ENCODE results near the gene TRMU. TPM values are rescaled to one million over a fixed set of nuclear protein-coding genes. Genes with fewer than 3 reads are reported as not detected.
"Not testable (repeated sequence)": the region's sequence is repeated elsewhere in the genome, so short reads cannot be mapped to it uniquely, and the experiment has no call there.

The TRMU gene
- total RNA-seq, 1 experiment from 2014 or later: 46.6 TPM

DNA sequence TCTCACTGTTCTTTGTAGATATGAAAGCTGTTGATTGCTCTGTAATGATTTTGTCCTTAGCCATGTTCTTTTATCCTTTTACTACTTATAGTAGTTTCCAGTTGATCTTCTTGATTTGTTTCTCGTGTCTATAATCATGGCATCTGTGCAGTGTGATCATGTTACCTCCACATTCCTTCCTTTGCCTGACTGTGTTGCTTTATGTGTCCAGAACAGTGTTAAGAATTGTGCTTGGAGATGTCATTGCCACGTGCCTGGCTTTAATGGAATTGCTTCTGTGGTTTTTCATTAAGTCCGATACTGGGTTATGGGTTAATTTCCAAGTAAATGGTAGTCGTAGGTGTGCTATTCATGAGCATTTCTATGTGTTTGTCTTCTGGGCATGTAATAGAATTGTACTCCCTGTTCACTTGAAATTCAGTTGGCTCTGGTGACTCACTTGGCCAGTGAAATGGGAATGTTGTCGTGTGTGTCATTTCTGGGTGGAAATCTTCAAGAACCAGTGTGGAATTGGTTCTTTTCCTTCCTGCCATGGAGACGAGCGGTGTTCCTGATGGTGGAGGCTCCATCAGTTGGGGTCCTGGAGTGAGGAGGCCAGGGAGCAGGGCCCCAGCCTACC is 32.1 kb upstream of the TRMU start:
- no TSS peak for BruUV-seq (replicated peaks)
- POLR2A ChIA-PET: no interaction called here
- Mint-ChIP-seq H3K4me1 (ENCODE audit: insufficient read depth, unreplicated experiment) (peaks cover 21% of the 10 kb centered on the region), H3K36me3 (ENCODE audit: insufficient read depth, unreplicated experiment) (peaks cover 36% of the 10 kb centered on the region), H3K9me3 (ENCODE audit: unreplicated experiment) (no peaks in the 10 kb centered on the region), H3K4me3 (ENCODE audit: unreplicated experiment) (no peak overlapping the region), H3K27ac (ENCODE audit: low read depth, unreplicated experiment) (peak overlapping the region; percentile 82), H3K27me3 (ENCODE audit: insufficient read depth, unreplicated experiment) (no peaks in the 10 kb centered on the region)
- intact Hi-C loops (cut with micrococcal nuclease): no loop called here
- TF ChIP-seq, protein P1, sequence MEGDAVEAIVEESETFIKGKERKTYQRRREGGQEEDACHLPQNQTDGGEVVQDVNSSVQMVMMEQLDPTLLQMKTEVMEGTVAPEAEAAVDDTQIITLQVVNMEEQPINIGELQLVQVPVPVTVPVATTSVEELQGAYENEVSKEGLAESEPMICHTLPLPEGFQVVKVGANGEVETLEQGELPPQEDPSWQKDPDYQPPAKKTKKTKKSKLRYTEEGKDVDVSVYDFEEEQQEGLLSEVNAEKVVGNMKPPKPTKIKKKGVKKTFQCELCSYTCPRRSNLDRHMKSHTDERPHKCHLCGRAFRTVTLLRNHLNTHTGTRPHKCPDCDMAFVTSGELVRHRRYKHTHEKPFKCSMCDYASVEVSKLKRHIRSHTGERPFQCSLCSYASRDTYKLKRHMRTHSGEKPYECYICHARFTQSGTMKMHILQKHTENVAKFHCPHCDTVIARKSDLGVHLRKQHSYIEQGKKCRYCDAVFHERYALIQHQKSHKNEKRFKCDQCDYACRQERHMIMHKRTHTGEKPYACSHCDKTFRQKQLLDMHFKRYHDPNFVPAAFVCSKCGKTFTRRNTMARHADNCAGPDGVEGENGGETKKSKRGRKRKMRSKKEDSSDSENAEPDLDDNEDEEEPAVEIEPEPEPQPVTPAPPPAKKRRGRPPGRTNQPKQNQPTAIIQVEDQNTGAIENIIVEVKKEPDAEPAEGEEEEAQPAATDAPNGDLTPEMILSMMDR (IDR thresholded peaks at IDR 0.05; ENCODE audit: unreplicated experiment): no peak
- CTCF ChIA-PET: interaction anchor here (0.7 to 1.5 kb wide), 6 partner anchors 10 to 319 kb away, joined by 3 to 16 read pairs (median 3); no protein-coding TSS in a partner anchor
- peak; percentile 9 for DNase-seq (ENCODE audit: unreplicated experiment)

DNA sequence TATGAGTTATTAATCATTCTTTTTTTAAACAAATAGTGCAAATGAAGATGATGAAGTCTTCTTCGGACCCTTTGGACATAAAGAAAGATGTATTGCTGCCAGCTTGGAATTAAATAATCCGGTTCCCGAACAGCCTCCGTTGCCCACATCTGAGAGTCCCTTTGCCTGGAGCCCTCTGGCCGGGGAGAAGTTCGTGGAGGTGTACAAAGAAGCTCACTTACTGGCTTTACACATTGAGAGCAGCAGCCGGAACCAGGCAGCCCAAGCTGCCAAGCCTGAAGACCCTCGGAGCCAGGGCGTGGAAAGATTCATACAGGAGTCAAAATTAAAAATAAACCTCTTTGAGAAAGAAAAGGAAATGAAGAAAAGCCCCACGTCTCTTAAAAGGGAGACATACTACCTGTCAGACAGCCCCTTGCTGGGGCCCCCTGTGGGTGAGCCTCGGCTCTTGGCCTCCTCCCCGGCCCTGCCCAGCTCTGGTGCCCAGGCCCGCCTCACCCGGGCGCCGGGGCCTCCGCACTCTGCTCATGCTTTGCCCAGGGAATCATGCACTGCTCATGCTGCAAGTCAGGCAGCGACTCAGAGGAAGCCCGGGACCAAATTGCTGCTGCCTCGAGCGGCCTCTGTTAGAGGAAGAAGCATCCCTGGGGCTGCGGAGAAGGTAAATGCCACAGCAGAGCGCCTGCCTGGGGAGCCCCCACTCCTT is 27.1 kb upstream of the TRMU start:
- Mint-ChIP-seq H3K27ac (ENCODE audit: low read depth, unreplicated experiment) (no peak overlapping the region), H3K36me3 (ENCODE audit: insufficient read depth, unreplicated experiment) (peaks cover 12% of the 10 kb centered on the region), H3K9me3 (ENCODE audit: unreplicated experiment) (no peaks in the 10 kb centered on the region), H3K4me1 (ENCODE audit: insufficient read depth, unreplicated experiment) (peaks cover 5% of the 10 kb centered on the region), H3K4me3 (ENCODE audit: unreplicated experiment) (no peak overlapping the region), H3K27me3 (ENCODE audit: insufficient read depth, unreplicated experiment) (no peaks in the 10 kb centered on the region)
- CTCF ChIA-PET: interaction anchor here (0.6 to 11.2 kb wide), 5 partner anchors 186 to 423 kb away, joined by 3 to 157 read pairs (median 3); no protein-coding TSS in a partner anchor
- POLR2A ChIA-PET: interaction anchor here (0.9 kb wide), 1 partner anchor 27 kb away, joined by 3 read pairs; the partner anchor contains the start of gene TRMU
- no peak for DNase-seq (ENCODE audit: unreplicated experiment)
- intact Hi-C loops (cut with micrococcal nuclease): no loop called here
- BruUV-seq (replicated peaks): TSS peak; percentile 46
- TF ChIP-seq, protein P1 (IDR thresholded peaks at IDR 0.05; ENCODE audit: unreplicated experiment): no peak

DNA sequence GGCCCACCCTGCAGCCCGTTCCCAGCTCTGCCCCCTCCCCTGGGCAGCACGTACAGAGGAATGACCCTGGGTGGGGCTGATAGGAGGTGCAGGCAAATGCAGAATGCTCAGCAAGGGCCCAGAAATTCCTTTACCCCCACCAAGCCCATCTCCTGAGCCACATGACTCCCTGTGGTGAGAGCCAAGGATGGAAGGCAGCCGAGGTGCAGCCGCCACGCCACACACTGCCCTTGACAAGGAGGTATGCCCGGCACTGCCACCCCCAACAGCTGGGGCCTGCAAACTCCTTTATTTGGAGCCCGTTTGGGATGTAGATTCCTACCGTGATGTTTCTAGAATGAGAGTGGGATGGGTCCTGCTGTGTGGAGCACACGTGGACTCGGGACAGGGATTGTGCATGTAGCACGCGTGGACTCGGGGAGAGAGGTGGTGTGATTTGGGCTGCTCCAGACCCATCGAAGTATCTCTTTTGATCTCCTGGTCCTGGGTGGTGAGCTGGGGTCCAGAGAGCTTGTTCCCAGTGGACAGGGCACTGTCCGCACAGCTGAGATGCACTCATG is 25.9 kb upstream of the TRMU start:
- Mint-ChIP-seq H3K27me3 (ENCODE audit: insufficient read depth, unreplicated experiment) (no peaks in the 10 kb centered on the region), H3K4me3 (ENCODE audit: unreplicated experiment) (no peak overlapping the region), H3K27ac (ENCODE audit: low read depth, unreplicated experiment) (no peak overlapping the region), H3K9me3 (ENCODE audit: unreplicated experiment) (no peaks in the 10 kb centered on the region), H3K36me3 (ENCODE audit: insufficient read depth, unreplicated experiment) (peaks cover 12% of the 10 kb centered on the region), H3K4me1 (ENCODE audit: insufficient read depth, unreplicated experiment) (no peaks in the 10 kb centered on the region)
- intact Hi-C loops (cut with micrococcal nuclease): no loop called here
- POLR2A ChIA-PET: interaction anchor here (0.9 kb wide), 1 partner anchor 26 kb away, joined by 3 read pairs; the partner anchor contains the start of gene TRMU
- DNase-seq (ENCODE audit: unreplicated experiment): no peak
- TF ChIP-seq, protein P1 (IDR thresholded peaks at IDR 0.05; ENCODE audit: unreplicated experiment): no peak
- no TSS peak for BruUV-seq (replicated peaks)
- CTCF ChIA-PET: interaction anchor here (0.8 to 11.2 kb wide), 4 partner anchors 65 to 303 kb away, joined by 3 to 157 read pairs (median 8); no protein-coding TSS in a partner anchor

DNA sequence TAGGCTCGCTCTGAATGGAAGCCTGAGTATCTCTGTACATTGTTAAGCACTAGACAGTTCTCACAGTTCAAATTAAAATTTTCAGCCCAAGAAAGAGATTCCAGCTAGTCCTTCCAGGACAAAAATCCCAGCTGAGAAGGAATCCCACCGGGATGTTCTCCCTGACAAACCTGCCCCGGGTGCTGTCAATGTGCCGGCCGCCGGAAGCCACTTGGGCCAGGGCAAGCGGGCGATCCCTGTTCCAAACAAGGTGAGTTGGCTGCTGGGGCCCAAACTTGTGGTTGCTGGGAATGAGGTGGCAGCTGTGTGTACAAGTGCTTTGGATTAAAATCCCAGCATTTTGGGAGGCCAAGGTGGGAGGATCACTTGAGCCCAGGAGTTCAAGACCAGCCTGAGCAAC is 23.5 kb upstream of the TRMU start:
- Mint-ChIP-seq H3K4me3 (ENCODE audit: unreplicated experiment) (no peak overlapping the region), H3K27me3 (ENCODE audit: insufficient read depth, unreplicated experiment) (no peaks in the 10 kb centered on the region), H3K27ac (ENCODE audit: low read depth, unreplicated experiment) (no peak overlapping the region), H3K36me3 (ENCODE audit: insufficient read depth, unreplicated experiment) (peaks cover 17% of the 10 kb centered on the region), H3K9me3 (ENCODE audit: unreplicated experiment) (no peaks in the 10 kb centered on the region), H3K4me1 (ENCODE audit: insufficient read depth, unreplicated experiment) (no peaks in the 10 kb centered on the region)
- no TSS peak for BruUV-seq (replicated peaks)
- intact Hi-C loops (cut with micrococcal nuclease): no loop called here
- TF ChIP-seq, protein P1 (IDR thresholded peaks at IDR 0.05; ENCODE audit: unreplicated experiment): no peak
- ChIA-PET CTCF (interaction anchor here (0.7 to 11.2 kb wide), 7 partner anchors 191 to 883 kb away, joined by 3 to 157 read pairs (median 4); no protein-coding TSS in a partner anchor), POLR2A (interaction anchor here (0.5 to 0.7 kb wide), 2 partner anchors 229 to 1752 kb away, joined by 3 read pairs; no protein-coding TSS in a partner anchor)
- DNase-seq (ENCODE audit: unreplicated experiment): no peak

DNA sequence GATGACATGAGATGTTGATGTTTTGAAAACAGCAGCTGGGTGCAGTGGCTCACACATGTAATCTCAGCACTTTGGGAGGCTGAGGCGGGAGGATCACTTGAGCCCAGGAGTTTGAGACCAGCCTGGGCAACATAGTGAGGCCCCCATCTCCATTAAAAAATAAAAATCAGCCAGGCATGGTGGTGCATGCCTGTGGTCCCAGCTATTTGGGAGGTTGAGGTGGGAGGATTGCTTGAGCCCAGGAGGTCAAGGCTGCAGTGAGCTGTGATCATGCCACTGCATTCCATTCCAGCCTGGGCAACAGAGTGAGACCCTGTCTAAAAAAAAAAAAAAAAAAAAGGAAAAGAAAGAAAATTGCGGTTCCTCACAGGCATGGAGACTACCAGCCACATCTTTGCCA is 22.7 kb upstream of the TRMU start:
- H3K27ac Mint-ChIP-seq (ENCODE audit: low read depth, unreplicated experiment); H3K27me3 Mint-ChIP-seq (ENCODE audit: insufficient read depth, unreplicated experiment); H3K9me3 Mint-ChIP-seq (ENCODE audit: unreplicated experiment); POLR2A ChIA-PET; BruUV-seq (replicated peaks); DNase-seq (ENCODE audit: unreplicated experiment); H3K4me3 Mint-ChIP-seq (ENCODE audit: unreplicated experiment); intact Hi-C loops (cut with micrococcal nuclease); H3K4me1 Mint-ChIP-seq (ENCODE audit: insufficient read depth, unreplicated experiment): not testable (repeated sequence)
- CTCF ChIA-PET: interaction anchor here (0.8 to 11.2 kb wide), 7 partner anchors 9 to 318 kb away, joined by 3 to 157 read pairs (median 5); no protein-coding TSS in a partner anchor
- peaks cover 17% of the 10 kb centered on the region for H3K36me3 Mint-ChIP-seq (ENCODE audit: insufficient read depth, unreplicated experiment)
